Colonic mucosa (tissue), 4 donors: ENCODE measurements around the gene CHTOP. TPM values are rescaled to one million over a fixed set of nuclear protein-coding genes. Genes with fewer than 3 reads are reported as not detected.
"Not testable (repeated sequence)": the region's sequence is repeated elsewhere in the genome, so short reads cannot be mapped to it uniquely, and the experiment has no call there.

Source experiments
- DNase-seq: peaks from one replicate; pipeline ENCODE4 v3.0.0-alpha.2; 2020
- H3K27ac ChIP-seq: fragments of 200-600 bp; one replicate; pipeline ENCODE4 v1.8.0; 2021
- H3K27me3 ChIP-seq: fragments of 200-600 bp; one replicate; pipeline ENCODE4 v1.8.0; 2021
- H3K36me3 ChIP-seq: fragments of 200-600 bp; one replicate; pipeline ENCODE4 v1.8.0; 2021
- H3K4me1 ChIP-seq: fragments of 200-600 bp; one replicate; pipeline ENCODE4 v1.8.0; 2021; ENCODE audit warnings: mild to moderate bottlenecking
- H3K4me3 ChIP-seq: fragments of 200-600 bp; one replicate; pipeline ENCODE4 v1.8.0; 2021
- H3K9ac ChIP-seq, 2 donors: one replicate each; pipeline ENCODE4 v1.7.0; 2013; ENCODE audit warnings: control low read depth in 2 of 2, low read depth in 2 of 2, low read length in 2 of 2
- H3K9me3 ChIP-seq: fragments of 200-600 bp; one replicate; pipeline ENCODE4 v1.8.0; 2021
- intact Hi-C: fragments of 100-400 bp; cut with DNase I; formaldehyde crosslinking; loops from one replicate; pipeline ENCODE4 v1.14.1; 2022
- total RNA-seq, 2 donors: library from RNA; stranded (reverse); fragmentation: NEBNext Ultra II Directional in 1 of 2; extraction: Animal tissue kit (Norgen Biotek cat#: 25700) in 1 of 2; gene quantifications; one replicate each; pipeline ENCODE4 v1.2.1, GENCODE V29; 2021
- TF ChIP-seq, protein P1 (sequence below): fragments of 200-600 bp; IDR thresholded peaks from one replicate; pipeline ENCODE4 v1.8.0; 2022; ENCODE audit warnings: antibody characterized with exemption, mild to moderate bottlenecking
- donor health status: healthy.
- donor health status: DM: no; HTN: no; CAD: no.
- donor health status: DM: no; HTN: no; CAD: no.

The CHTOP gene, protein sequence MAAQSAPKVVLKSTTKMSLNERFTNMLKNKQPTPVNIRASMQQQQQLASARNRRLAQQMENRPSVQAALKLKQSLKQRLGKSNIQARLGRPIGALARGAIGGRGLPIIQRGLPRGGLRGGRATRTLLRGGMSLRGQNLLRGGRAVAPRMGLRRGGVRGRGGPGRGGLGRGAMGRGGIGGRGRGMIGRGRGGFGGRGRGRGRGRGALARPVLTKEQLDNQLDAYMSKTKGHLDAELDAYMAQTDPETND
- 10 to 100 TPM; 51.3 to 88.6 TPM for total RNA-seq

DNA sequence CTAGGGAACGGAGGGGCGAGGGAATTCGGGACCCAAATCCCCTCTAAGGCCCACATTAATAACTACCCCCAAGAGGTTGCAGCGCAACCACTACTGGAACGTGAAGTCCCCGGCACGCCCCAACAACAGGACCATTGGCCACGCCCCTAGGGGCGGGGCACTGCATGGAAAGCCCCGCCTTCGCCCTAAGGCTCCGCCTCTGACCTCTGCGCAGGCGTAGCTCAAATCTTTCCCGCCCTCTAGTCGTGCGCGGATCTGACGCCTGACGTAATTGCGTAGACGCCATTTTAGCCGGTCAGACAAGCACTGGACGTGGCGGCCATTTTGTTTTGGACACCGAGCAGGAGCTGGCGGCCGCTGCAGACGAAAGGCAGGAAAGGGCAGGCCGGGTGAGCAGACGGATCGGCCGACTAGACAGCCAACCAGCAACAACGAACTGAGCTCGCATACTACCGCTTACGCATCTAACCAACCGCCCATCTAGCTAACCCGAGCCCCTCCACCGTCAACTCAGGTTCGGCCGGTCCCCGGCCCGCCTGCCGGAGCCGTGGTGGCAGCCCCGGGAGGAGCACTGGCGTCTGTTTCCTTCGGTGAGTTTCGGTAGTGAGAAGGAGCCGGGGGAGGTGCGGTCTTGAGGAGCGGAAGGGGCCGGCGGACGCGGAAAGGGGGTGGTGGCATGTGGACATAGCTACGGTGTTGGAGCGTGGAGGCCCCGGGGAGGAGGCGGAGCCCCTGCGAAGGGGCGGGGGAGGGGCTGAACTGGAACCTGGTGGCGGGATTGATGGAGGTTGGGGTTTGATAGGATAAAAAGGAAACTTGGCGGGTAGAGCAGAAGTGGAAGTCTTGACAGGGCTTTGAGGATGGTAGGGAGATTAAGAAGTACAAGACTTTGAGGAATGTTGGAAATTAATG lies at the start of gene CHTOP:
Gene CHTOP, plus strand, starts transcription at position 313 of the 912 bp plus-strand sequence. CDS start 2,523 bp downstream, outside the sequence.
- peak within 1 kb of the TSS; percentile 61 for H3K4me3 ChIP-seq
- peak; percentile 99 for DNase-seq
- peak within 1 kb of the TSS; percentile 96 for H3K27ac ChIP-seq
- H3K9ac ChIP-seq, result peak within 1 kb of the TSS; percentile 85 to 99
- peaks cover 9% of the 10 kb centered on the region for H3K4me1 ChIP-seq
- H3K9me3 ChIP-seq, result no peaks in the 10 kb centered on the region
- TF ChIP-seq, protein P1, sequence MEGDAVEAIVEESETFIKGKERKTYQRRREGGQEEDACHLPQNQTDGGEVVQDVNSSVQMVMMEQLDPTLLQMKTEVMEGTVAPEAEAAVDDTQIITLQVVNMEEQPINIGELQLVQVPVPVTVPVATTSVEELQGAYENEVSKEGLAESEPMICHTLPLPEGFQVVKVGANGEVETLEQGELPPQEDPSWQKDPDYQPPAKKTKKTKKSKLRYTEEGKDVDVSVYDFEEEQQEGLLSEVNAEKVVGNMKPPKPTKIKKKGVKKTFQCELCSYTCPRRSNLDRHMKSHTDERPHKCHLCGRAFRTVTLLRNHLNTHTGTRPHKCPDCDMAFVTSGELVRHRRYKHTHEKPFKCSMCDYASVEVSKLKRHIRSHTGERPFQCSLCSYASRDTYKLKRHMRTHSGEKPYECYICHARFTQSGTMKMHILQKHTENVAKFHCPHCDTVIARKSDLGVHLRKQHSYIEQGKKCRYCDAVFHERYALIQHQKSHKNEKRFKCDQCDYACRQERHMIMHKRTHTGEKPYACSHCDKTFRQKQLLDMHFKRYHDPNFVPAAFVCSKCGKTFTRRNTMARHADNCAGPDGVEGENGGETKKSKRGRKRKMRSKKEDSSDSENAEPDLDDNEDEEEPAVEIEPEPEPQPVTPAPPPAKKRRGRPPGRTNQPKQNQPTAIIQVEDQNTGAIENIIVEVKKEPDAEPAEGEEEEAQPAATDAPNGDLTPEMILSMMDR, result no peak
- intact Hi-C loops, result no loop called here
- no peaks in the 10 kb centered on the region for H3K27me3 ChIP-seq
- peaks cover 9% of the 10 kb centered on the region for H3K36me3 ChIP-seq

DNA sequence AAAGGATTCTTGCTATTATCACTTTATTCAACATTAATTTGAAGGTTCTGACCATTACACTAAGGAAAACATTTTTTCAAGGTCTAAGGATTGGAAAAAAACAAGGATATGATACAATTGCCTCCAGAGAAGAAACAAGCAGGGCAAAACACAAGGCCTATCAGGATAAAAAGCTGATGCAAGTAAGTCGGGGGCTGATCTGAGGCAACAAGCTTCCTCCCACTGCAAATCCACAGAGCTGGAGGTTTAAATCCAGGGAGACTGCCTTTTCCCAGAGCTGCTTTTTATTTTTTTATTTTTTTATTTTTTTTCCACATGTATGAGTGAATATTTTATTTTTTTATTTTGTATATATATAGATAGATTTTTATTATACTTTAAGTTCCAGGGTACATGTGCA lies 48.9 kb upstream of the CHTOP start:
- intact Hi-C loops, result no loop called here
- no peak for DNase-seq
- Histone ChIP-seq H3K4me3 (no peak overlapping the region), H3K9me3 (no peaks in the 10 kb centered on the region), H3K4me1 (no peaks in the 10 kb centered on the region), H3K27ac (no peak overlapping the region), H3K9ac (no peak overlapping the region), H3K36me3 (no peaks in the 10 kb centered on the region), H3K27me3 (no peaks in the 10 kb centered on the region)
- TF ChIP-seq, protein P1, result no peak

DNA sequence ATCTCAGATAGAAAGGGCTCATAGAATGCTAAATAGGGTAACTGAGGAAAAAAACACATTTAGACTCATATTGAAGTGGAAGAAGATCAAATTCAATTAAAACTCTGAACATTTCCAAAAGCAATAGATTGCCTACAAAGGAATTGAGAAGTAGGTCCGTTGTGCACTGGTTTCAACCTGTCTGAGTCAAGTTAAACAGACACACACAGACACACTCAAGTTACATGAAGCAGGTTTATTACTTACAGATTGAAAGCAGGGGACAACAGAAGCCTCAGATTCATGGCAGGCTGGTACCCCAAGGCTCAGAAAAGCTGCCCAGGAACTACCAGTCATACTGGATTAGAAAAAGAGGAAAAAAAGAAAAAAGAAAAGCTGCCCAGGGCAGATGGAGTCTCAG lies 47.5 kb upstream of the CHTOP start:
- no peaks in the 10 kb centered on the region for H3K9me3 ChIP-seq
- intact Hi-C loops, result no loop called here
- no peak overlapping the region for H3K27ac ChIP-seq
- no peaks in the 10 kb centered on the region for H3K27me3 ChIP-seq
- H3K4me1 ChIP-seq, result no peaks in the 10 kb centered on the region
- H3K9ac ChIP-seq, result no peak overlapping the region
- DNase-seq, result no peak
- H3K36me3 ChIP-seq, result no peaks in the 10 kb centered on the region
- TF ChIP-seq, protein P1, result no peak
- H3K4me3 ChIP-seq, result no peak overlapping the region

DNA sequence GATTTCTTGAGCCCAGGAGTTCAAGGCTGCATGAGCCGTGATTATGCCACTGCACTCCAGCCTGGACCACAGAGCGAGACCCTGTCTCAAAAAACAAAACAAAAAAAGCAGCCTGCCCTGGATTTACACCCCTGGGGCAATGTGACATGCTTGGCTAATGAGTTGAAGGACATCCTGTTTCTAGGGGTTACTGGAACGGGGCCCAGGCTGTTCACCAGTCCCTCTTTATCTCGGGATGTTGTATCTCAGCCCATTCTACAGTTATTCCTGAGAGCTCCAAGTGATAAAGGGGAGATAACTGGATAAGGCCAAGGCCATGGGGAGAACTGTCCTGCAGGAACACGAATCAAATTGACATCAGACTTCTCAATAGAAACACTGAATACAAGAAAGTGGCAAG lies 46.6 kb upstream of the CHTOP start:
- no peak for DNase-seq
- Histone ChIP-seq H3K4me3 (no peak overlapping the region), H3K27ac (no peak overlapping the region), H3K9me3 (no peaks in the 10 kb centered on the region), H3K9ac (no peak overlapping the region), H3K27me3 (no peaks in the 10 kb centered on the region), H3K4me1 (no peaks in the 10 kb centered on the region), H3K36me3 (no peaks in the 10 kb centered on the region)
- TF ChIP-seq, protein P1, result no peak
- intact Hi-C loops, result no loop called here

DNA sequence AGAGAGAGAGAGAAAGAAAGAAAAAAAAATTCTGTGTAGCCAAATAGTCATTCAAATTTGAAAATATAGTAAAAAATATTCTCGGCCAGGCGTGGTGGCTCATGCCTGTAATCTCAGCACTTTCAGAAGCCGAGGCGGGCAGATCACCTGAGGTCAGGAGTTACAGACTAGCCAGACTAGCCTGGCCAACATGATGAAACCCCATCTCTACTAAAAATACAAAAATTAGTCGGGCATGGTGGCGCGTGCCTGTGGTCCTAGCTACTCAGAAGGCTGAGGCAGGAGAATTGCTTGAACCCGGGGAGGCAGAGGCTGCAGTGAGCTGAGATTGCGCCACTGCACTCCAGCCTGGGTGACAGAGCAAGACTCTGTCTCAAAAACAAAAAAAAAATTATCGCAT lies 45.8 kb upstream of the CHTOP start:
- DNase-seq, intact Hi-C loops, H3K36me3 ChIP-seq, H3K27me3 ChIP-seq, H3K9me3 ChIP-seq, H3K9ac ChIP-seq, H3K4me1 ChIP-seq, H3K4me3 ChIP-seq, H3K27ac ChIP-seq: not testable (repeated sequence)

DNA sequence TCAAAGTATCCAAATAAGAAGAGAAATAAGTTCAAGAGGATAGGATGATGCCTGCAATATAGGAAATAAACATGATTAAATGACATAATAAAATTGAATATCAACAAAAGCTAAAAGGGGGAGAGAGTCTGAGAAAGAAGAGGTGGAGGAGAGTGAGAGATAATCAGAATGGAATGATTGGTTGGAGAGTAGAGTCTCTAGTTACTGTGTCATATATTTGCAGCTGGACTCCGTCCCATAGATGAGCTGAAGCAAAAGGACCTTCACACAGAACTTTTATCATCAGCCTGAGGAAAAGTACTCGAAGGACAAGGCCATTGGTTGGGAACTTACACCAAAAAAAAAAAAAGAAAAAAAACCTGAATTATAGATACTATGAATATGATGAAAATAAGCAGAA lies 45.4 kb upstream of the CHTOP start:
- Histone ChIP-seq H3K9ac (no peak overlapping the region), H3K9me3 (no peaks in the 10 kb centered on the region), H3K27ac (no peak overlapping the region), H3K4me3 (no peak overlapping the region), H3K36me3 (no peaks in the 10 kb centered on the region), H3K27me3 (no peaks in the 10 kb centered on the region), H3K4me1 (no peaks in the 10 kb centered on the region)
- intact Hi-C loops, result no loop called here
- TF ChIP-seq, protein P1, result no peak
- DNase-seq, result no peak
